ENCODE results near the gene P2RX1.
"Not testable (repeated sequence)": the region's sequence is repeated elsewhere in the genome, so short reads cannot be mapped to it uniquely, and the experiment has no call there.

P2RX1 gene

DNA sequence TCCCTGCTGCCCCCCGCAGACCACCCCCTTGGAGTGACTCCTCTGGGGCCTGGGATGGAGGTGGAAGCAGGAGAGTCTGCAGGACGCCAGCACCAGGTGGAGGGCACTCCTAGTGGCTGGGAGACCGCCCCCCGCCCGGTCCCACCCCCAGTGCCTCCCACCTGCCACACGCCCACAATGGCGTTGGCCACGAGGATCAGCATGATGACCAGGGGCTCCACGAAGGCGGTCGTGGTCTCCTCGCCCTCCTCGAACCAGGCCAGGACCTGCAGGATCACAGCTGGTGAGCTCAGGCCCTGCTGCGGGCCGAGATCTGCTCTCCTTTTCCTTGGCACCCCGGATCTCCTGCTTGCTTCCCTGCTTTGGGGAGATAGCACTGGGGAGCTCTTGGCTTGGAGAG, 35.2 kb upstream of the P2RX1 start:
- no peak for DNase-seq (ENCODE audit: low read depth)

DNA sequence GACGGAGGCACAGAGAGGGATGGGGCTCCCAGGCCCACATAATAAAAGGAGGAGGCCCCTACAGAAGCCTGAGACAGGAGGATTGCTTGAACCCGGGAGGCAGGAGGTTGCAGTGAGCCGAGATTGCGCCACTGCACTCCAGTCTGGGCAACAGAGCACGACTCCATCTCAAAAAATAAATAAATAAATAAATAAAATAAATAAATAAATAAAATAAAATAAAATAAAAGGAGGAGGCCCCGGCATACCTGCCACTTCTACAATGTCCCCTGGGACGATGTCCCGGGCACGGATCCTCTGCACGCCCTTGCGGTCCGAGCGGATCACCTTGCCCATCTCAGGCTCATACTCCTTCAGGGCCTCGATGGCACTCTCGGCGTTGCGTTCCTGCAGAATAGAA, 34.7 kb upstream of the P2RX1 start:
- no peak for DNase-seq (ENCODE audit: low read depth)

DNA sequence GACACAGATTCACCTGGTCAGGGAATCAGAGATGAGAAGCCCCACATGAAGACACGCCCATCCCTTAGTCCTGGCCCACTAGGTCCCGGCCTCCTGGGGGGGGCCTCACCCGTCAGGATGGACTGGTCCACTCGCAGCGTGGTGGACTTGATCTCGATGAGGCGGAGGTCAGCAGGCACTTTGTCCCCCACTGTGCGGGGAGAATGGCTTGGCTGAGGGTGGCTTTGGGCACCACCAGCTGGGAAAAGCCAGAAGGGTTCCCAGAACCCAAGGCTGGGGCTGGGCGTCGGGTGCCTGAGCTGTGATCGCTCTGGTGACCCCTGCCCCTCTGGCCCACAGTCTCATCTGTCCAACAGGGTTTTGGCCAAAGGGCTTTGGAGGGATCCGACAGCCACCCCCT, 34.3 kb upstream of the P2RX1 start:
- no peak for DNase-seq (ENCODE audit: low read depth)

DNA sequence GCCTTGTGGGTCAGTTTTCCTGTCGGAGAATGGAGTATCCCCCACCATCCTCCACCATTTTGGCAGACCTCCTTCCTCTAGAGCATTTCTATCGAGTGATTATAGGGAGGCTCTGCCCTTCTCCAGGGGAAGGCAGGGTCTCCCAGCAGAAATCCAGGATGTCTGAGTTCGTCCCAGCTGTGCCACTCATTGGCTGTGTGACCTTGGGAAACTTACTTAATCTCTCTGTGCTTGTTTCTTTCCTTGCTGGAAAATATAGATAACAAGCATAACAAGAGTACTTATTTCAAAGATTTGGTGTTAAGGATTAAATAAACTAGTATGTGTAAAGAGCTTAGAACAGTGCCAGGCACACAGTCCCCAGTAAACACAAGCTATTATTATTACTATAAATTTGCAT, 33.2 kb upstream of the P2RX1 start:
- DNase-seq (ENCODE audit: low read depth): no peak

DNA sequence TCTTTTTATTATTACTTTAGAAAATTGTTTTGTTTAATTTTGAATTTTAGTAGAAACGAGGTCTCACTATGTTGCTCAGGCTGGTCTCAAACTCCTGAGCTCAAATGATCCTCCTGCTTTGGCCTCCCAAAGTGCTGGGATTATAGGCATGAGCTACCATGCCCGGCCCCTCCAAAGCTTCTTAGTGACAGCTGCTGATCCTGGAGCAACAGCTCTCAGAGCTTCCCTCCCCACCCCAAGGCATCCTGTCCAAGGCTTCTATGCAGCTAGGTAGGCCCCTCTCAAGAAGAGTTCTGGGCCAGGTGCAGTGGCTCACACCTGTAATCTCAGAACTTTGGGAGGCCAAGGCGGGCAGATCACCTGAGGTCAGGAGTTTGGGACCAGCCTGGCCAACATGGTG, 32.3 kb upstream of the P2RX1 start:
- not testable (repeated sequence) for DNase-seq (ENCODE audit: low read depth)

DNA sequence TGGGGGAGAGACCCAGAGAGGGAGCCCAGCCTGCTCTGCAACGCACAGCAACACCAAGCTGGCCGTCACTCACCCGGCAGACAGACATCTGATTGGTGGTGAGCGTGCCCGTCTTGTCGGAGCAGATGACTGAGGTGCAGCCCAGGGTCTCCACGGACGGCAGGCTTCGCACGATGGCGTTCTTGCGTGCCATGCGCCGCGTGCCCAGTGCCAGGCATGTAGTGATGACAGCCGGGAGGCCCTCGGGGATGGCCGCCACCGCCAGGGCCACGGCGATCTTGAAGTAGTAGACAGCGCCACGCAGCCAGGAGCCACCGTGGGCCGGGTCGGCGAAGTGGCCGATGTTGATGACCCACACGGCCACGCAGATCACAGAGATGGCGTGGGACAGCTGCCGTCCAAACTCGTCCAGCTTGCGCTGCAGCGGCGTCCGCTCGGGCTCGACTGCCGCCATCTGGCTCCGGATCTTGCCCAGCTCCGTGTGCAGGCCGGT, 31.1 kb upstream of the P2RX1 start:
- no peak for DNase-seq (ENCODE audit: low read depth)

DNA sequence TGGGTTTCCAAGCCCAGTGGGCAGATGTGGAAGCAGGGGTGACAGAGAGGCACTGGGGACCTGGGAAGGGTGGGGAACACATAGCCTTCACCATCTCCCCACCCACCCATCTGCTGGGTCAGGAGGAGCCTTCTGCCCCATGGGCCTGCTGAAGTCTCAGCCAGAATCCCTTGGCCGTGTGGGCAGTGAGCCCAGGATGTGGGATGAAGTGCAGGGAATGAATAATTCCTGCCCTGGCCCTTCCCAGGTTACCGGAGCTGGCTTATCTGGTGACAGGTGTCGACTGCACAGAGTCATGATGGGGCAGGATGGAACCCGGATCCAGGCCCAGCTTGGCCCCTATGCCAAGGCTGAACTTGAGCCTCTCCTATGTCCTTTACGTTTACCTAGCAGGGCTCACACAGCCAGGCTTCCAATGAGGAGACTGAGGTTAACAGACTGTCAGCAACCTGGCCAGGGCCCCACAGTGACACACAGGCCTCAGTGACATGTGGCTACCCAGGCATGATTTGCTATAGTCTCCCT, 30.5 kb upstream of the P2RX1 start:
- no peak for DNase-seq (ENCODE audit: low read depth)

DNA sequence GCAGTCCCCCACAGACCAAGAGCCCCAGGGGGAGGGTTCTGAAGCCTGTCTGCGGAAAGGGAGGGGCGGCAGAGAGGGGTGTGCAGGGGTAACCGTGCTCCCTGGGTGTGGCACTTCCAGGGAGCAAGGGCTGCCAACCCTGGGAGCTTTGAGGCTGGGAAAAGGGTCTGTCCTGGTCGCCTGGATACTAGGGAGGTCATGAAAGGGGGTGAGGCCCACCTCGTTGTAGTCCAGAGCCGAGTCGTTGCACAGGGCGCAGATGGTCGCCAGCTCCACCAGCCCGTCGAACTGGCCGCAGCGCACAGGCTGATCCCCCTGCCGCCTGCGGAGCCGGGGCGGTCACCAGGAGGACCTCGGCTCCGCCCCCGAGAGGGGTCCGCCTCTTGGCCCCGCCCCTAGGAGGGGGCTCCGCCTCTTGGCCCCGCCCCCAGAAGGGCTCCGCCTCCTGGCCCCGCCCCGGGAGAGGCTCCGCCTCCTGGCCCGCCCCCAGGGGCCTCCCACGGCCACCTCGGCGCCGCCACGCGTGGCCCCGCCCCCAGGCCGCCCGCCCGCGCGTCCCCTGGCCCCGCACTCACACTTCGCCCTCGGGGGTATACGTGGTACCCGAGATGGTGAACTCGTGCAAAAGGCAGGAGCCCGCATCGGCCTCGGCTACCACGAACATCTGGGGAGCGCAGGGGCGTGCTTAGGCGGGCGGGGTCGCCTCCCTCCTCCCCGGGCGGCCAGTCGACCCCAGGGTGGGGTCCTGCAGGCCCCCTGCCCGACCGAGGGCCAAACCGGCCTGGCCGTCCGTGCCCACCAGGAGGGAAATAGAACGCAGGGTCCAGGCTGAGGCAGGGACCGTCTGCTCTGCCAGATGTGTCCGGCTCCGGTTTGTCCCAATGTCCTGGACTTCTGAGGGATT, 28.5 kb upstream of the P2RX1 start:
- DNase-seq (ENCODE audit: low read depth): no peak

DNA sequence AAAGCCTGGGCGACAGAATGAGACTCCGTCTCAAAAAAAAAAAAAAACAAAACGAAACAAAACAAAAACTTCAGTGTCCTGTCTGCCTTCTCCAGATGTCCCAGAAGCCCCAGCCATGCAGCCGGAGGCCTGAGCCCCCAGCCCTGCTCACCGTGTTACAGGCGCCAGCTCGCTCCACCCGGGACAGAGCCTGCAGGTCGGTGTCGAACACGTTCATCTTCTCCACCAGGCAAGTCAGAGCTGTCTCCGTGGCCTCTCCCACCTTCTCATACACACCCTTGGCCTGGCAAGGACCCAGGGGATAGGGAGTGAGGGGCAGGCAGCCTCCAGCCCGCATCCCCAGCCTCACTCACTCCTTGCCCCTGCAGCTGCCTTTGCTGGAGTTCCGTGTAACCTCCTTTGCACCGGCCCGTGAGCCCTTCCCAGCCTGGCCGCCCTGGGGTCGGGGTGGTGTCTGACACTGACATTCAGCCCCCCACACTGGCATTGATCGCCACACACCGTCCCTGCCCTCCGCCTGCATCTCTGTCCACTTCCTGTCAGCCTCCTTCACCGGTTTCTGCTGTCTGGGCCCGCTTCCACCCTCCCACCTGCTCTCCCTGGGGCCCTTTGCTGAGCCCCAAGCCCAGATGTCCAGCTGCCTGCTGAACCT, 27.1 kb upstream of the P2RX1 start:
- DNase-seq (ENCODE audit: low read depth): no peak

DNA sequence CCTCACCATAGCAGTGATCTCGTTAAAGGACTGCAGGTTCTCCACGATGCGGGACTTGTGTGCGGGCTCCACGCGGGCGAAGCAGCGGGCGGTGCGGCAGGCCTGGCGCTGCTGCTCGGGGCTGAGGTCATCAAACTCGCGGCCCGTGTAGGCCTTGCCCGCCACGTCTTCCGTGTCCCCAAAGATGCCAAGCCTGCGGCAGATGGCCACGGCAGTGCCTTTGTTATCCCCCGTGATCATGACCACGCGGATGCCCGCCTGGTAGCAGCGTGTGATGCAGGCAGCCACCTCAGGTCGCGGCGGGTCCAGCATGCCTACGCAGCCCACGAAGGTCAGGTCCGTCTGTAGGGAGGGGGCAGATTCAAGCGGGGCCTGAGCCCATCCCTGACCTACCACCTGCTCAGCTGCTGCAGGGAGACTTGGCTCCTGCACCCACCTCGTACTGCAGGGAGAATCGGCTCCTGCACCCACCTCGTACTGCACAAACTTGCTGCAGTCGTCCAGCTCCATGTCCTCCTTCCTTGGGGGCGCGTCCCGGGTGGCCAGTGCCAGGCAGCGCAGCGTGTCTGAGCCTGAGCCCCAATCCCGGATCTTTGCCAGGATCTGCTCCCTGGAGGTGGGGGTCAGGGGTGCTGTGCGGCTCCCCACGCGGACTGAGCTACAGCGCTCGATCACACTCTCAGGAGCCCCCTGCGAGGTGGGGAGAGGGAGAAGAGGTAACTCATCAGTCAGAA, 24.9 kb upstream of the P2RX1 start:
- no peak for DNase-seq (ENCODE audit: low read depth)

DNA sequence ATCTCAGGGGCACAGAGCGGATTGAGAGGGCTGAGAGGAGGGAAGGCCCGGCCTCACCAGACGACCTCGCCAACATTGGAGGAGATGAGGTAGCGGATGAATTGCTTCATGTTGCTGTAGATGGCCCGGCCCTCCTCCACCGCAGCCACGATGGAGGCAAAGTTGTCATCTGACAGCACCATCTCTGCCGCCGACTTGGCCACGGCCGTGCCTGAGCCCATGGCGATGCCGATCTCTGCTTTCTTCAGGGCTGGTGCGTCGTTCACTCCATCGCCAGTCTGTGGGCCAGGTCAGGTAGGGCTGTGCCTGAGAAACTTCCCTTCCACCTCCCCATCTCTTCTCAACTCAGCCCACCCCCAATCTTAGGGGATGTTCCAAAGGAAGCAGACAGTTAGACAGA, 21.1 kb upstream of the P2RX1 start:
- no peak for DNase-seq (ENCODE audit: low read depth)

DNA sequence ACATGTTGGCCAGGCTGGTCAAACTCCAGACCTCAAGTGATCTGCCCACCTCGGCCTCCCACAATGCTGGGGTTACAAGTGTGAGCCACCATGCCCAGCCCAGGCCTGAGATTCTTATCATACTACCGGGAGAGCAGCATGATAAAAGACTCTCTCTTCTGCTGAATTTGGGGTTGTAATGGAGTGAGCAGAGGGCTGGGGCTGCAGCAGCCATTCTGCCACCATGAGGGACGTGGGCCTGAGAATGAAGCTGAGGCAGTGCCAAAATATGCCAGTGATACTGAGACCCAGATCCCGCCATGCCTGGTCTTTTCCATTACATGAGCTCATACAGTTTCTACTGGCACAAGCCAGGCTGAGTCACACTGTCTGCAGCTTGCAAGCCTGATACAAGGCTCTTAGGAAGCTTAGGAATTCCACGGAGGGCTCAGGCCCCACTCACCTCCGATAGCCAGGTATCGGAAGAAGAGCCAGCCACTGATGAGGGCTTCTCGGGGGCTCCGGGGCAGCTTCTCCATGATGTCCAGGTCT, 19.6 kb upstream of the P2RX1 start:
- DNase-seq (ENCODE audit: low read depth): no peak

DNA sequence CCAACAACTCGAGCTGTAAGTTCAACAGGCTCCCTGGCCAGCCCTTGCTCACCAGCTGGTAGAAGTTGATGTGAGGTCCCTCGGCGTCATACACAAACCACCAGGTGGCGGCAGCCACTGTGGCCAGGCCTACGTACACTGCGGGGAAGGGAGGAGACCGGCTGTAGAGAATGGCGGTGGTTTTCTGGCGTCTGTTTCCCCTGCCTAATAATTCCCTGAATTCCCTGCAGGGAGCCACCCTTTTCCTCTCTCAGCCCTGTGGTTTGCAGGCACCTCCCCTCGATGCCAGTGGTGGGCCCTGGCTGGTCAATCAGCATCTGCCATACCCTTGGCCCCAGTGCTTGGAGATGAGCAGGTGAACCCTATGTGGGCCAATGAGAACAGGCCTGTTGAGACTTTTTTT, 18.9 kb upstream of the P2RX1 start:
- DNase-seq (ENCODE audit: low read depth): no peak

DNA sequence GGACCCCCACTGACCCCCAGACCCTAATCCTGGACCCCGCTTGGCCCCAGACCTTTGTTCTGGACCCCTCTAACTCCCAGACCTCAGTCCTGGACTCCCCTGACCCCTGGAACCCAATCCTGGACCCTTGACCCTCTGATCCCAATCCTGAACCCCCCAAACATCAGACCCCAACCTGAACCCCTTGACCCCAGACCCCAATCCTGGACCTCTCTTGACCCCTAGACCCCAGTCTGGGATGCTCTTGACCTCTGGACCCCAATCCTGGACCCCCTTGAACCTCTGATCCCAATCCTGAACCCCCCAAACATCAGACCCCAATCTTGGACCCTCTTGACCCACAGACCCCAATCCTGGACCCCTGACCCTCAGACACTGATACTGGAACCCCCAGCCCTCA, 13.5 kb upstream of the P2RX1 start:
- DNase-seq (ENCODE audit: low read depth): no peak

DNA sequence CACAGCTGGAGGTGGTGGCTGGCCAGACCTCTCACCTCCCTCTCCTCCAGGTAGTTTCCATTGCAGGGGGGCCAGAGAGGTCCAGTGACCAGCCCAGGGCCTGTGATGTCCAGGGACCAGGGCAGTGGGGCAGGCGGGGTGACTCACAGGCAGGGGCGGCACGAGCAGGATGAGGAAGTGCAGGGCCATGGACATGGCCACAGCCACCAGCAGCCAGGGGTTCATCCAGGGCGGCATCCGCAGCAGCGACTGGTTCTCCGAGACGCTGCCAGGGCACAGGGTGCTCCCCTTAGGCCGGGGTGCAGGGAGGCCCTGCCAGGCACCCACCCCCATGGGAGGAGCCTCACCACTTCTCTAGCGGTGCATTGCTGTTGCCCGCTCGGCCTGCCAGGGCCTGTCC, 12.9 kb upstream of the P2RX1 start:
- DNase-seq (ENCODE audit: low read depth): no peak

DNA sequence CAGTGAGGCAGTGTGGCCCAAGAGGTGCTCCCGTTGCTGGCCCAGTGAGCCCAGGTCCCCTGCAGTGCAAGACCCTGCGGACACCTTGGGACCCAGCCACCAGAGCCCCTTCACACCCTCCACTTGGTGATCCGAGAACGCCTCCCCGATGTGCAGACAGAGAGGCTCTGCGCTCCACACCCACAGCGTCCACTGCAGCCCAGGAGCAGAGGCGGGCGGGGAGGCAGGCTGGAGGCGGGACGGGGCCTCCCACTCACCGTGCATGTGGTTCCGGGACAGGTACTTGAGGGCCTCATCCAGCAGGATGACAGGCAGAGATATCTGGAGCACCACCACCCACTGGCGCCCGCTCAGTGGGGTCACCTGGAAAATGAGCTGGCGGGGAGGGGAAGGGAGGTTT, 12.1 kb upstream of the P2RX1 start:
- no peak for DNase-seq (ENCODE audit: low read depth)

DNA sequence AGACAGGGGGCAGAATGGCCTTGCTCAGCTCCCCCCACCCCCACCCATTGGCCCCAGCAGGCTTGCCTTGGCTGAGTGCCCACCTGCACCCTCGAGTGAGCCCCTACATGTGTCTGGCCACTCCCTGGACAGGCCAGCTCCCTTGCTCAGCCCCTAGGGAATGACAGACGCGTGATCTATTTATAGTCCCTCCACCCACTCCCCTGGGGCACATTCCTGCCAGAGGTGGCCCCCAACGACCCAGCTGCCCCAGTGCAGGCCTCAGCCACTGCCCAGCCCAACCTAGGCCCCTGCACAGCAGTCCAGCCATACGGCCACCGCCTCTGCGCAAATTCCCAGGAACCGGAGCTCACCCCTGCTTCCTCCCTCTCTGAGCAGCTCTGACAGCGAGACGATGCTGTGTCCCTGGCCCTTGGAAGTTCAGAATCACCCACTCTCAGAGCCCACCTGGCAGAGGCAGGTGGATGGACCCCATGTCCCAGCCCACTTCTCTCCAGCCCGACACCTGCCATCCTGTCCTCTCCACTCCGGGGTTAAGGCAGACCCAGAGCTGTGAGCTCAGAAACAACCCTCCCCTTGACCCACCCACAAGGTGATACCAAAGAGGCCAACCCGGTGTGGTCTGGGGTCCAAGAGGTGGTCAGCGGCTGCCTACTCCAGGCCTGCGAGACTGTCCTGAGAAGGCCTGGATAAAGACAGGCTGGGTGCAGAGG, 11.5 kb upstream of the P2RX1 start:
- DNase-seq (ENCODE audit: low read depth): no peak

DNA sequence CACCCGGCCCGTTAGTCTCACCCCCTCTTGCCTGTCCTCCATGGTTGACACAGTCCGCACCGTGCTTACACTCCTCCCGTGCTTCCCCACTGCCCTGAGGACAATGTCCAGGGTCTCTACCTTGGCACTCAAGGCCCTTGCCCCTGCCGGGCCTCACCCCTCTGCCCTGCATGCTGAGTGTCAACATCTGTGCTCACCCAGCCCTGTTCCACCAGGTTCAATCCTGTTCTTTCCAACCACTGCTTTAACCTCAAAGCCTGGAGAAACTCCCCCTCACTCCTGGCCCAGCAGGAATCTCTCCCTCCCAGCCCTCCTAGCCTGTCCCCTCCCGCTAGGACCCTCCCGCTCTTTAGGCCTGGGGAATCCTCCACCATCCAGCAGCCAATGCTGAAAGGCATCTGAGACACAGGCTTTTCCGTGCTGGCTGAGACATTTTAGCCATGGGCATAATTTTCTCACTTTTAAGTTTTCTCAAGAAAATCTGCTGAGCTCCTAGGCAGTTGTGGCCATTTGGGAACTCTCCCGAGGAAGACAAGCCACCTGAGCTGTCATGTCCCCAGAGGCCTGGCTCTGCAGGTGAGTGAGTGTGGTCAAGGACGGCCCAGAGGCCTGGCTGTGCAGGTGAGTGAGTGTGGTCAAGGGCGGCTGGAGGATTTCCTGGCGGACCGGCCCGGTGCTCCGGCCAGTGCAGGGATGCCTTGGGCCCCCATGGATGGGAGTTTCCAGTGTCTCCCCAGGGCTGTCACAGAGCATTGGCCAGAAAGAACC, 10.8 kb upstream of the P2RX1 start:
- no peak for DNase-seq (ENCODE audit: low read depth)

DNA sequence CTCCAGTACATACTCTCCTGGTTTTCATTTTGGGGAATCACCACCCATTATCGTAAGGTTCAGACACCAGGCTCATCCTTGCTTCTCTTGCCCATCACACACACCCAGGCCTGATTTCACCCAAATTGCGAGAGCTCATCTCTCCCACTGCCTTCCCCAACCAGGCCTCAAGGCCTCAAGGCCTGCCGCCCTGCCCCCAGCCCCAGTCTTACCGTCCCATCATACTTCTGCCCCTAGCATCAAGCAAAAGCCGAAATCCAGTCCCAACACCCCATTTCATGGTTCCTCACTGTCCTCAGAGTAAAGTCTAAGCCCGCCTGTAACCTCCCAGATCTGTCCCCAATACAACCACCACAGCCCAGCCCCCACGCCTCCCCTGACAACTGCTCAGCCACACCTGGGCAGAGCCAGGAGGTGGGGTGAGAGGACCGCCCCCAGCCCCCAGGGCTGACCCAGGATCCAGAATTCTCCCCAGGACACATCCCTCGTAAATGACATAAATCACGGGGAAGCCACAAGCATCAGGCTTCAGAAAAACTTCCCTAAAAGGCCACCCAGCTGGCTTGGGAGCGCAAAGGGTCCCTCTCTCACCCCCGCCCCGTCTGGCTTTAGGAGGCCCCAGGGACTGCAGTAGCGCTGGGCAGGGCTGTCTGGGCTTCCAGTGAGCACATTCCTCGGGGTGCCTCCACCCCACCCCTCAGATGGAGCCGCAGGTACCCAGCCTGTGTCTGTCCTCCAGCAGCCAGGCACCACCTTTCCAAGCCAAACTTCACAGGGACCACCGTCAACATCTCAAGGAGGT, 9.6 kb upstream of the P2RX1 start:
- DNase-seq (ENCODE audit: low read depth): no peak

Data from activated T-helper 1 cell treated with Interleukin-2 at 50 U/mL for 16 hours (primary cell).